ENCODE data around the gene BTNL9.
"Not testable (repeated sequence)": the region's sequence is repeated elsewhere in the genome, so short reads cannot be mapped to it uniquely, and the experiment has no call there.

Gene BTNL9

GRCh38 chr5:181039931-181040630 is at the start of gene BTNL9:
Gene BTNL9 (plus strand): TSS chr5:181040266. CDS start chr5:181045490, 5,224 bp downstream.
- Histone ChIP-seq H3K4me3 (no peak within 1 kb of the TSS), H4K20me1 (no peaks in the 10 kb centered on the region), H3K9ac (no peak within 1 kb of the TSS), H3K9me3 (peaks cover 6% of the 10 kb centered on the region; the same call in 1 of the 2 replicates), H3K36me3 (no peaks in the 10 kb centered on the region), H3K27me3 (no peaks in the 10 kb centered on the region), H3K4me1 (peaks cover 28% of the 10 kb centered on the region), H3K27ac (no peak within 1 kb of the TSS), H3K4me2 (no peak within 1 kb of the TSS)
- no peak for TF ChIP-seq Cebpa-rat (IDR thresholded peaks at IDR 0.05)

GRCh38 chr5:180990882-180991242 is 49.2 kb upstream of the BTNL9 start:
- no peaks in the 10 kb centered on the region for H4K20me1 ChIP-seq
- no peaks in the 10 kb centered on the region for H3K36me3 ChIP-seq
- H3K4me3 ChIP-seq = no peak overlapping the region
- no peak overlapping the region for H3K27ac ChIP-seq
- H3K4me1 ChIP-seq = peaks cover 8% of the 10 kb centered on the region; the same call in 1 of the 2 replicates
- TF ChIP-seq Cebpa-rat (IDR thresholded peaks at IDR 0.05) = no peak
- peaks cover 5% of the 10 kb centered on the region; the same call in 1 of the 2 replicates for H3K9me3 ChIP-seq
- H3K4me2 ChIP-seq = no peak overlapping the region
- no peaks in the 10 kb centered on the region for H3K27me3 ChIP-seq
- H3K9ac ChIP-seq = no peak overlapping the region

- TF ChIP-seq Cebpa-rat (IDR thresholded peaks at IDR 0.05) = no peak
- Histone ChIP-seq H3K4me2 (no peak overlapping the region), H3K4me1 (peaks cover 2% of the 10 kb centered on the region; the same call in 1 of the 2 replicates), H3K9me3 (no peaks in the 10 kb centered on the region), H3K4me3 (no peak overlapping the region), H4K20me1 (no peaks in the 10 kb centered on the region), H3K36me3 (no peaks in the 10 kb centered on the region), H3K9ac (no peak overlapping the region), H3K27ac (no peak overlapping the region), H3K27me3 (no peaks in the 10 kb centered on the region)
Observed at GRCh38 chr5:181001947-181002346, 38.1 kb upstream of the BTNL9 start.

- no peaks in the 10 kb centered on the region for H3K36me3 ChIP-seq
- no peaks in the 10 kb centered on the region for H3K4me1 ChIP-seq
- no peaks in the 10 kb centered on the region for H3K27me3 ChIP-seq
- no peak overlapping the region for H3K4me2 ChIP-seq
- H3K9me3 ChIP-seq = peaks cover 9% of the 10 kb centered on the region; the same call in 1 of the 2 replicates
- H3K27ac ChIP-seq = no peak overlapping the region
- no peak for TF ChIP-seq Cebpa-rat (IDR thresholded peaks at IDR 0.05)
- no peak overlapping the region for H3K9ac ChIP-seq
- H4K20me1 ChIP-seq = no peaks in the 10 kb centered on the region
- no peak overlapping the region for H3K4me3 ChIP-seq
Observed at GRCh38 chr5:181005791-181006190, 34.3 kb upstream of the BTNL9 start.

GRCh38 chr5:181008136-181008535 is 31.9 kb upstream of the BTNL9 start:
- no peaks in the 10 kb centered on the region for H4K20me1 ChIP-seq
- H3K9me3 ChIP-seq = peaks cover 9% of the 10 kb centered on the region; the same call in 1 of the 2 replicates
- H3K27me3 ChIP-seq = no peaks in the 10 kb centered on the region
- no peak overlapping the region for H3K4me2 ChIP-seq
- no peak overlapping the region for H3K4me3 ChIP-seq
- no peak overlapping the region for H3K27ac ChIP-seq
- TF ChIP-seq Cebpa-rat (IDR thresholded peaks at IDR 0.05) = no peak
- no peaks in the 10 kb centered on the region for H3K4me1 ChIP-seq
- no peak overlapping the region for H3K9ac ChIP-seq
- H3K36me3 ChIP-seq = no peaks in the 10 kb centered on the region

GRCh38 chr5:181010018-181010417 is 30.0 kb upstream of the BTNL9 start:
- not testable (repeated sequence) for H4K20me1 ChIP-seq, H3K27ac ChIP-seq, H3K4me1 ChIP-seq, H3K4me2 ChIP-seq, H3K27me3 ChIP-seq, H3K4me3 ChIP-seq, H3K36me3 ChIP-seq, H3K9ac ChIP-seq, H3K9me3 ChIP-seq

- not testable (repeated sequence) for H4K20me1 ChIP-seq, H3K4me1 ChIP-seq, H3K27me3 ChIP-seq, H3K4me3 ChIP-seq, H3K27ac ChIP-seq, H3K36me3 ChIP-seq, H3K9me3 ChIP-seq, H3K4me2 ChIP-seq, H3K9ac ChIP-seq
Observed at GRCh38 chr5:181014654-181015053, 25.4 kb upstream of the BTNL9 start.

- not testable (repeated sequence) for H3K9ac ChIP-seq, H4K20me1 ChIP-seq, H3K36me3 ChIP-seq, H3K4me2 ChIP-seq, H3K4me1 ChIP-seq, H3K27me3 ChIP-seq, H3K4me3 ChIP-seq, H3K27ac ChIP-seq
- H3K9me3 ChIP-seq = peaks cover 22% of the 10 kb centered on the region
Observed at GRCh38 chr5:181017448-181017847, 22.6 kb upstream of the BTNL9 start.

- no peak overlapping the region for H3K27ac ChIP-seq
- H3K36me3 ChIP-seq = no peaks in the 10 kb centered on the region
- H3K4me3 ChIP-seq = no peak overlapping the region
- H3K9ac ChIP-seq = no peak overlapping the region
- TF ChIP-seq Cebpa-rat (IDR thresholded peaks at IDR 0.05) = no peak
- H3K4me1 ChIP-seq = no peaks in the 10 kb centered on the region
- H3K27me3 ChIP-seq = no peaks in the 10 kb centered on the region
- no peaks in the 10 kb centered on the region for H4K20me1 ChIP-seq
- H3K9me3 ChIP-seq = peaks cover 35% of the 10 kb centered on the region
- H3K4me2 ChIP-seq = no peak overlapping the region
Observed at GRCh38 chr5:181020688-181021087, 19.4 kb upstream of the BTNL9 start.

- H3K9ac ChIP-seq = no peak overlapping the region
- no peak for TF ChIP-seq Cebpa-rat (IDR thresholded peaks at IDR 0.05)
- H3K4me3 ChIP-seq = no peak overlapping the region
- no peaks in the 10 kb centered on the region for H3K27me3 ChIP-seq
- H4K20me1 ChIP-seq = no peaks in the 10 kb centered on the region
- no peak overlapping the region for H3K27ac ChIP-seq
- H3K4me1 ChIP-seq = no peaks in the 10 kb centered on the region
- no peaks in the 10 kb centered on the region for H3K36me3 ChIP-seq
- peaks cover 35% of the 10 kb centered on the region for H3K9me3 ChIP-seq
- H3K4me2 ChIP-seq = no peak overlapping the region
Observed at GRCh38 chr5:181024245-181025064, 15.6 kb upstream of the BTNL9 start.

Measured in BLaER1 (cell line).